K562 (cell line): ENCODE data around the gene AQP9. TPM values are rescaled to one million over a fixed set of nuclear protein-coding genes. Genes with fewer than 3 reads are reported as not detected.

Source experiments
- ATAC-seq: fragments of 200-7000 bp; cut with Tn5 transposase; 3 replicates; pipeline ENCODE4 v1.9.1; 2020; ENCODE audit warnings: moderate library complexity
- BruUV-seq: library from RNA; stranded (reverse); fragments of 400-500 nt; replicated peaks from 2 replicates; lab custom pipeline; 2021; lab: Mats Ljungman, UMichigan
- CTCF ChIA-PET: fragments of 300-600 bp; formaldehyde crosslinking; extraction: SDS; loops from one replicate; lab custom pipeline; 2021; ENCODE audit warnings: low intra/inter-chr PET ratio; lab: Yijun Ruan, JAX
- POLR2A ChIA-PET: fragments of 300-600, 350-650 bp; sonication (Branson Sonifier 250); formaldehyde crosslinking; extraction: SDS; loops from one replicate; lab custom pipeline; 2021; ENCODE audit warnings: antibody characterized with exemption, inconsistent platforms; lab: Yijun Ruan, JAX
- DNase-seq, 4 experiments: peaks; one replicate each; pipeline versions ENCODE4 v3.0.0 to v3.0.0-alpha.2; 2011 to 2018; ENCODE audit warnings: low spot score in 3 of 4, mixed read lengths in 3 of 4; ENCODE audit errors: extremely low read depth in 1 of 4
- FAIRE-seq: peaks from 2 replicates; lab custom pipeline; 2011; peaks lifted over from hg19 to GRCh38; lab: Jason Lieb, UNC
- H2AFZ ChIP-seq: 2 replicates; pipeline ENCODE4 v1.6.0; 2011; ENCODE audit warnings: low read depth, low read length, control low read depth, inconsistent platforms
- H3K27ac ChIP-seq: fragments of 200-600 bp; 3 replicates; pipeline ENCODE4 v1.8.0; 2011; ENCODE audit warnings: low read depth, mild to moderate bottlenecking, control low read depth, inconsistent platforms, low read length, moderate library complexity, mixed read lengths; ENCODE audit errors: extremely low read depth
- H3K27me3 ChIP-seq, 2 experiments: fragments of 300-600 bp in 1 of 2; 2 replicates in 1 of 2; 3 replicates in 1 of 2; pipeline versions ENCODE4 v1.6.0 to v1.8.0; 2011; ENCODE audit warnings: inconsistent platforms in 2 of 2, low read length in 2 of 2, mild to moderate bottlenecking in 1 of 2, mixed read lengths in 1 of 2, moderate library complexity in 1 of 2; ENCODE audit not compliant: control insufficient read depth in 2 of 2, insufficient read depth in 2 of 2
- H3K36me3 ChIP-seq: fragments of 300-600 bp; 3 replicates; pipeline ENCODE4 v1.8.0; 2011; ENCODE audit warnings: mild to moderate bottlenecking, low read length, inconsistent platforms; ENCODE audit not compliant: control insufficient read depth, insufficient read depth
- H3K4me1 ChIP-seq, 2 experiments: fragments of 200-600 bp in 1 of 2; replicated peaks in 1 of 2; 2 replicates in 1 of 2; 3 replicates in 1 of 2; pipeline versions ENCODE4 v1.5.1 to v1.8.0; 2011; ENCODE audit warnings: inconsistent platforms in 2 of 2, low read length in 2 of 2, mild to moderate bottlenecking in 1 of 2, mixed read lengths in 1 of 2, moderate library complexity in 1 of 2; ENCODE audit not compliant: control insufficient read depth in 2 of 2, insufficient read depth in 2 of 2
- H3K4me2 ChIP-seq: 2 replicates; pipeline ENCODE4 v1.6.1; 2011; ENCODE audit warnings: low read length, control low read depth, inconsistent platforms, mixed read lengths; ENCODE audit not compliant: insufficient read depth
- H3K4me3 ChIP-seq: fragments of 200-600 bp; sonication (generic), shearing (Covaris generic); 2 replicates; pipeline ENCODE4 v1.5.1; 2016; ENCODE audit warnings: control low read depth, inconsistent platforms
- H3K79me2 ChIP-seq: fragments of 200-600 bp; 3 replicates; pipeline ENCODE4 v1.8.0; 2011; ENCODE audit warnings: low read length, inconsistent platforms; ENCODE audit not compliant: control insufficient read depth, insufficient read depth
- H3K9ac ChIP-seq, 2 experiments: 2 replicates each; pipeline versions ENCODE4 v1.6.0 to v1.6.1; 2011; ENCODE audit warnings: low read depth in 2 of 2, low read length in 2 of 2, control low read depth in 1 of 2, inconsistent platforms in 1 of 2, mild to moderate bottlenecking in 1 of 2, mixed read lengths in 1 of 2; ENCODE audit not compliant: insufficient read depth in 1 of 2
- H3K9me1 ChIP-seq: one replicate; pipeline ENCODE4 v1.6.0; 2011; ENCODE audit warnings: inconsistent platforms, mild to moderate bottlenecking, low read length, moderate library complexity; ENCODE audit not compliant: control insufficient read depth, insufficient read depth
- H3K9me3 ChIP-seq: replicated peaks from 2 replicates; pipeline ENCODE4 v1.5.1; 2011; ENCODE audit warnings: low read depth, low read length, inconsistent platforms; ENCODE audit not compliant: control insufficient read depth, insufficient read depth
- H4K20me1 ChIP-seq: replicated peaks from 2 replicates; pipeline ENCODE4 v1.6.1; 2011; ENCODE audit warnings: low read length, inconsistent platforms, mixed read lengths; ENCODE audit not compliant: control insufficient read depth, insufficient read depth
- ARID1B ChIP-seq: fragments of 450-650 bp; IDR thresholded peaks from 2 replicates; pipeline ENCODE4 v1.6.1; 2016; ENCODE audit warnings: antibody characterized with exemption, mild to moderate bottlenecking, inconsistent platforms
- BCOR ChIP-seq: fragments of 450-650 bp; IDR thresholded peaks from 2 replicates; pipeline ENCODE4 v1.6.1; 2016
- CTCF ChIP-seq, 3 experiments: IDR thresholded peaks in 2 of 3; conservative IDR thresholded peaks in 1 of 3; 2 replicates each; pipeline ENCODE4 v1.5.1; 2011 to 2012; ENCODE audit warnings: low read length in 3 of 3, mild to moderate bottlenecking in 3 of 3, control low read depth in 2 of 3, improper control_type of control experiment in 1 of 3, inconsistent platforms in 1 of 3, low read depth in 1 of 3, mixed read lengths in 1 of 3, moderate library complexity in 1 of 3; ENCODE audit not compliant: insufficient read depth in 2 of 3
- EHMT2 ChIP-seq: fragments of 450-650 bp; IDR thresholded peaks from 2 replicates; pipeline ENCODE4 v1.6.1; 2018; ENCODE audit warnings: antibody characterized with exemption
- ETV5 ChIP-seq: sonication (generic); formaldehyde crosslinking; IDR thresholded peaks from 2 replicates; pipeline ENCODE4 v1.4.0; 2020; ENCODE audit warnings: low read depth, mild to moderate bottlenecking, missing genetic modification reagents
- KDM1A ChIP-seq, 2 experiments: fragments of 450-650 bp; IDR thresholded peaks; 2 replicates each; pipeline ENCODE4 v1.6.1; 2016; ENCODE audit warnings: mild to moderate bottlenecking in 2 of 2
- NR2C2 ChIP-seq, 2 experiments: fragments of 200-800 bp in 1 of 2; sonication (Bioruptor generic) in 1 of 2; sonication (generic) in 1 of 2; formaldehyde crosslinking in 1 of 2; IDR thresholded peaks; 2 replicates each; pipeline versions ENCODE4 v1.6.1 to v1.8.0; 2016 to 2022; ENCODE audit warnings: mild to moderate bottlenecking in 1 of 2, missing compliant biosample characterization in 1 of 2, missing genetic modification characterization in 1 of 2, missing genetic modification reagents in 1 of 2
- SRF ChIP-seq, 2 experiments: fragments of 250-450, 450-650 bp in 1 of 2; sonication (Bioruptor Pico) in 1 of 2; sonication (generic) in 1 of 2; formaldehyde crosslinking; IDR thresholded peaks; 2 replicates each; pipeline versions ENCODE4 v1.5.0 to v1.5.1; 2020 to 2022; ENCODE audit warnings: mild to moderate bottlenecking in 1 of 2, missing genetic modification reagents in 1 of 2
- WGBS: fragments of 100-300 bp; shearing (Covaris generic); methylation state at CpG from one replicate; pipeline ENCODE4 v1.1.6; 2016; ENCODE audit warnings: low coverage, mixed read lengths; ENCODE audit not compliant: insufficient coverage; ENCODE audit errors: missing lambda C conversion rate; 5-methylcytosine and 5-hydroxymethylcytosine counted together
- in situ Hi-C: fragments of 300-500 bp; cut with MboI; formaldehyde crosslinking; loops from 4 replicates; pipeline ENCODE4 v1.15.0; 2018; ENCODE audit warnings: inconsistent platforms, mixed read lengths
- intact Hi-C: fragments of 100-400 bp; cut with micrococcal nuclease; formaldehyde crosslinking; loops from 2 replicates; pipeline ENCODE4 v1.14.2; 2022
- polyA plus RNA-seq, 8 experiments: library from polyadenylated mRNA; depleted of rRNA in 4 of 8; stranded (reverse) in 5 of 8; unstranded in 3 of 8; fragments of >200 nt; fragmentation: Nextera tagmentation in 2 of 8; fragmentation: Illumina TruSeq in 1 of 8; extraction: Ambion mirVana in 2 of 8; extraction: Trizol in 1 of 8; gene quantifications; 2 replicates each; pipeline versions ENCODE4 v1.2.1 to v1.2.3, GENCODE V29; 2011 to 2014; ENCODE audit warnings: inconsistent platforms in 1 of 8, missing spikeins in 1 of 8
- total RNA-seq, 7 experiments: library from RNA; depleted of rRNA in 6 of 7; stranded (reverse); fragments of >200 nt in 6 of 7; fragmentation: Illumina TruSeq in 2 of 7; extraction: Trizol in 2 of 7; gene quantifications; 2 replicates each; pipeline versions ENCODE4 v1.2.1 to v1.2.3, GENCODE V29; 2011 to 2021; ENCODE audit warnings: low replicate concordance in 1 of 7
- TF ChIP-seq, protein P1 (sequence below): fragments of 250-450 bp; sonication (Bioruptor Pico); IDR thresholded peaks from 2 replicates; pipeline ENCODE4 v1.5.0; 2021; ENCODE audit warnings: mild to moderate bottlenecking, moderate library complexity
- TF ChIP-seq, protein P2 (sequence below): fragments of 450-650 bp; IDR thresholded peaks from 2 replicates; pipeline ENCODE4 v1.6.1; 2017; ENCODE audit warnings: antibody characterized with exemption, mild to moderate bottlenecking

AQP9 gene
- total and polyA plus RNA-seq, 9 of the 15 experiments (the other 6 are each of a cell fraction or from before 2014, with no cell fraction given) = 0.04 to 0.33 (median 0.07) TPM; not detected in 4

- no peaks in the 10 kb centered on the region for H3K36me3 ChIP-seq
- CTCF ChIA-PET = interaction anchor here (0.5 to 4.7 kb wide), 10 partner anchors 66 to 623 kb away, joined by 3 to 32 read pairs (median 4); partner anchors contain the start of gene ALDH1A2
- FAIRE-seq = peak; percentile 61
- peak overlapping the region; percentile 54 for H2AFZ ChIP-seq
- no TSS peak for BruUV-seq
- WGBS = 16% methylated on average over 9 of the region's 9 CpGs
- peak; percentile 90 for ATAC-seq
- H3K4me1 ChIP-seq = peaks cover 8 to 46% of the 10 kb centered on the region in 2 experiments
- H3K27me3 ChIP-seq = no peaks in the 10 kb centered on the region
- no peaks in the 10 kb centered on the region for H3K79me2 ChIP-seq
- H3K27ac ChIP-seq = no peak overlapping the region
- in situ Hi-C loops (loop anchor here (5.0 to 10.0 kb wide), 4 partner anchors 105 to 618 kb away; no protein-coding TSS in a partner anchor), intact Hi-C loops (loop anchor here (1.0 to 5.0 kb wide), 4 partner anchors 67 to 450 kb away; no protein-coding TSS in a partner anchor)
- H3K9ac ChIP-seq = no peak overlapping the region
- POLR2A ChIA-PET = interaction anchor here (0.7 to 1.9 kb wide), 2 partner anchors 90 to 105 kb away, joined by 3 to 5 read pairs; no protein-coding TSS in a partner anchor
- no peak overlapping the region for H3K4me3 ChIP-seq
- H3K9me1 ChIP-seq = no peaks in the 10 kb centered on the region
- no peaks in the 10 kb centered on the region; the same call in 1 of the 2 replicates for H3K9me3 ChIP-seq
- H4K20me1 ChIP-seq = no peaks in the 10 kb centered on the region
- DNase-seq = peak; percentile 63 to 84 (median 72)
- H3K4me2 ChIP-seq = no peak overlapping the region
- TF ChIP-seq NR2C2 (CRISPR knock-in tag; IDR thresholded peaks at IDR 0.05) = no peak
- TF ChIP-seq NR2C2 (tag; IDR thresholded peaks at IDR 0.05) = 0 out of 2 replicates have a peak, but pooled peaks have one; percentile 8
- peak; percentile 91 to 96 (median 94) for TF ChIP-seq CTCF (IDR thresholded peaks at IDR 0.05 in 2 of 3, conservative IDR thresholded peaks at IDR 0.05 in 1 of 3; ENCODE audit: insufficient read depth in 2 of 3, low read depth in 1 of 3, low read length in 3 of 3)
- TF ChIP-seq, protein P1, sequence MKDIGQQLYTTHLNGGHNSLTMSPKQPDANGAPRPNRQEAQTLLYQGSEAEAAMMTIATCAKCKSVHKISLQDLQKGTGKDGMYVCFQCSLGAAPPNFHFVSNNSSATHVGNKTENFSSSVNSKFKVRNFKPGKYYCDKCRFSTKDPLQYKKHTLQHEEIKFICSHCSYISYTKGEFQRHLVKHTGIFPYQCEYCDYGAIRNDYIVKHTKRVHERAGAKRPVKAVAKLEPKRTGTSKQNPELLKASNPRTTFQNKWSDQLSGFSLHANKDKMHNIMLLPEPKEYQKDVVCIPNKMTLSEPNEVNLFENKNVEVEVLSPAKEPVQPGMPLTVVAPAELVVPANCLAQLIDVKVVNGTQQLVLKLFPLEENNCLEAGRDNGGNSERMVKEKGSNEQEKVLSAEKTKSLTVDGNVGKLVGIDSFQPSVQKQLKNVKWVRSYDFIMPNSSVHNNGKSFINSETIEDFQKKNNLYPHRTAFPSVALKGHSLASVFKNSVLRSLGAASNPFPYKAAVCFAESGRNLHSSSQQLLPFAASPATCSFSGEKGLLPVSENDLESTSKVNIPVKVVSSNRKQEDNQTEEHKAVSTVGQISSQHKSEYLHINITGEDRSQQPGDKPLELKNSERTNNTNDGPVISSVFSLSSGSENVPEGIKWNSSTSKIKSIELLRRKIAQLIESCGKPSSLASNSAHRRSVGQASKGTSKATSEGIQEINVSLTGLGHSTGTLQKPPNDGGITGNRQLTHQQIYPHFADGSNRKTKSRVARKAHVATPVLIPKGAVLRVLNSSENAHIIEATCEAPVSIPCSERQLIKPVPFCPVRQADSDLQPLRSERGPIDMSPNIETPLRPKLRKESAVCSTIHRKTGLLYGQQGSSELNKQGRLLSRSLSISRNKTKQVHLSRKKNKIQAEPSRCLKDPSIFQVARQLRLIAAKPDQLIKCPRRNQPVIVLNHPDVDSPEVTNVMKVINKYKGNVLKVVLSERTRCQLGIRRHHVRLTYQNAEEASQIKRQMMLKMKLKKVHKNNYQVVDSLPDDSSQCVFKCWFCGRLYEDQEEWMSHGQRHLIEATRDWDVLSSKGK (CRISPR knock-in tag) = no peak
- no peak for TF ChIP-seq BCOR
- TF ChIP-seq ETV5 (CRISPR knock-in tag) = 0 out of 2 replicates have a peak, but pooled peaks have one; percentile 42
- TF ChIP-seq KDM1A (IDR thresholded peaks at IDR 0.05) = peak in 1 of 2 experiments; percentile 16; a peak in 1 of 4 replicates
- peak; percentile 23; the same call in 1 of the 2 replicates for TF ChIP-seq ARID1B
- TF ChIP-seq EHMT2 = no peak
- peak in 1 of 2 experiments; percentile 95; a peak in 2 of 4 replicates for TF ChIP-seq SRF (CRISPR knock-in tag; IDR thresholded peaks at IDR 0.05)
- TF ChIP-seq, protein P2, sequence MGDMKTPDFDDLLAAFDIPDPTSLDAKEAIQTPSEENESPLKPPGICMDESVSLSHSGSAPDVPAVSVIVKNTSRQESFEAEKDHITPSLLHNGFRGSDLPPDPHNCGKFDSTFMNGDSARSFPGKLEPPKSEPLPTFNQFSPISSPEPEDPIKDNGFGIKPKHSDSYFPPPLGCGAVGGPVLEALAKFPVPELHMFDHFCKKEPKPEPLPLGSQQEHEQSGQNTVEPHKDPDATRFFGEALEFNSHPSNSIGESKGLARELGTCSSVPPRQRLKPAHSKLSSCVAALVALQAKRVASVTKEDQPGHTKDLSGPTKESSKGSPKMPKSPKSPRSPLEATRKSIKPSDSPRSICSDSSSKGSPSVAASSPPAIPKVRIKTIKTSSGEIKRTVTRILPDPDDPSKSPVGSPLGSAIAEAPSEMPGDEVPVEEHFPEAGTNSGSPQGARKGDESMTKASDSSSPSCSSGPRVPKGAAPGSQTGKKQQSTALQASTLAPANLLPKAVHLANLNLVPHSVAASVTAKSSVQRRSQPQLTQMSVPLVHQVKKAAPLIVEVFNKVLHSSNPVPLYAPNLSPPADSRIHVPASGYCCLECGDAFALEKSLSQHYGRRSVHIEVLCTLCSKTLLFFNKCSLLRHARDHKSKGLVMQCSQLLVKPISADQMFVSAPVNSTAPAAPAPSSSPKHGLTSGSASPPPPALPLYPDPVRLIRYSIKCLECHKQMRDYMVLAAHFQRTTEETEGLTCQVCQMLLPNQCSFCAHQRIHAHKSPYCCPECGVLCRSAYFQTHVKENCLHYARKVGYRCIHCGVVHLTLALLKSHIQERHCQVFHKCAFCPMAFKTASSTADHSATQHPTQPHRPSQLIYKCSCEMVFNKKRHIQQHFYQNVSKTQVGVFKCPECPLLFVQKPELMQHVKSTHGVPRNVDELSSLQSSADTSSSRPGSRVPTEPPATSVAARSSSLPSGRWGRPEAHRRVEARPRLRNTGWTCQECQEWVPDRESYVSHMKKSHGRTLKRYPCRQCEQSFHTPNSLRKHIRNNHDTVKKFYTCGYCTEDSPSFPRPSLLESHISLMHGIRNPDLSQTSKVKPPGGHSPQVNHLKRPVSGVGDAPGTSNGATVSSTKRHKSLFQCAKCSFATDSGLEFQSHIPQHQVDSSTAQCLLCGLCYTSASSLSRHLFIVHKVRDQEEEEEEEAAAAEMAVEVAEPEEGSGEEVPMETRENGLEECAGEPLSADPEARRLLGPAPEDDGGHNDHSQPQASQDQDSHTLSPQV = peak; percentile 86
Measured at GRCh38 chr15:58182460-58183163, 44.4 kb downstream of the AQP9 start.
